T-helper 17 cell (primary cell): ENCODE measurements around the gene RPL11. TPM values are rescaled to one million over a fixed set of nuclear protein-coding genes. Genes with fewer than 3 reads are reported as not detected.

ENCODE experiments used
- ATAC-seq: fragments of 150-1000 bp; cut with Tn5 transposase; 2 replicates; pipeline ENCODE4 v1.10.0; 2021; ENCODE audit warnings: mild to moderate bottlenecking, moderate library complexity
- DNase-seq, 3 donors: peaks; one replicate each; pipeline versions ENCODE4 v3.0.0 to v3.0.0-alpha.2; 2020 to 2021
- H3K9me3 ChIP-seq: one replicate; pipeline ENCODE4 v1.7.0; 2013; ENCODE audit warnings: low read length, mild to moderate bottlenecking; ENCODE audit not compliant: control insufficient read depth, poor library complexity, severe bottlenecking
- H3K27ac Mint-ChIP-seq: one replicate; pipeline ENCODE4 v1.8.0; 2022; ENCODE audit warnings: mild to moderate bottlenecking, moderate library complexity, mixed read lengths
- H3K27me3 Mint-ChIP-seq: one replicate; pipeline ENCODE4 v1.8.0; 2022; ENCODE audit warnings: mixed read lengths
- H3K36me3 Mint-ChIP-seq: one replicate; pipeline ENCODE4 v1.8.0; 2022; ENCODE audit warnings: low read depth, mixed read lengths
- H3K4me1 Mint-ChIP-seq: one replicate; pipeline ENCODE4 v1.8.0; 2022; ENCODE audit warnings: mild to moderate bottlenecking, mixed read lengths
- H3K4me3 Mint-ChIP-seq: one replicate; pipeline ENCODE4 v1.8.0; 2022; ENCODE audit warnings: mild to moderate bottlenecking, moderate library complexity, mixed read lengths
- total RNA-seq, 4 donors: library from RNA in 2 of 4; stranded (reverse) in 2 of 4; gene quantifications; one replicate each; pipeline ENCODE4 v1.2.3 and lab custom pipeline; 2022 to 2026

RPL11 gene
- total RNA-seq, 2 donors from 2014 or later, result 1,753 to 1,861 TPM

GRCh38 chr1:23694371-23694770 lies 2.8 kb downstream of the RPL11 start:
- no peak for DNase-seq
- Mint-ChIP-seq H3K27me3 (no peaks in the 10 kb centered on the region), H3K4me1 (peaks cover 42% of the 10 kb centered on the region), H3K27ac (peak overlapping the region; percentile 94), H3K36me3 (peaks cover 8% of the 10 kb centered on the region), H3K4me3 (peak overlapping the region; percentile 36)
- no peak for ATAC-seq
- H3K9me3 ChIP-seq, result no peaks in the 10 kb centered on the region

GRCh38 chr1:23695667-23696066 lies 4.1 kb downstream of the RPL11 start:
- Mint-ChIP-seq H3K27ac (peak overlapping the region; percentile 51), H3K27me3 (no peaks in the 10 kb centered on the region), H3K36me3 (peaks cover 12% of the 10 kb centered on the region), H3K4me3 (peak overlapping the region; percentile 39), H3K4me1 (peaks cover 44% of the 10 kb centered on the region)
- ATAC-seq (no peak), DNase-seq (no peak)
- H3K9me3 ChIP-seq, result no peaks in the 10 kb centered on the region

- ATAC-seq, result no peak
- H3K9me3 ChIP-seq, result no peaks in the 10 kb centered on the region
- DNase-seq, result no peak
- Mint-ChIP-seq H3K4me1 (peaks cover 48% of the 10 kb centered on the region), H3K27me3 (no peaks in the 10 kb centered on the region), H3K4me3 (no peak overlapping the region), H3K36me3 (peaks cover 12% of the 10 kb centered on the region), H3K27ac (no peak overlapping the region)
These were observed 4.9 kb downstream of the RPL11 start for GRCh38 chr1:23696335-23696989.

- H3K27ac Mint-ChIP-seq, result peak overlapping the region; percentile 69
These were observed 6.9 kb downstream of the RPL11 start for GRCh38 chr1:23698466-23698865.

GRCh38 chr1:23699280-23700179 lies 7.9 kb downstream of the RPL11 start:
- no peaks in the 10 kb centered on the region for H3K27me3 Mint-ChIP-seq
- peak overlapping the region; percentile 39 for H3K4me3 Mint-ChIP-seq
- H3K27ac Mint-ChIP-seq, result no peak overlapping the region
- ATAC-seq (peak; percentile 50), DNase-seq (no peak)
- peaks cover 28% of the 10 kb centered on the region for H3K4me1 Mint-ChIP-seq
- no peaks in the 10 kb centered on the region for H3K9me3 ChIP-seq
- peaks cover 8% of the 10 kb centered on the region for H3K36me3 Mint-ChIP-seq

More at GRCh38 chr1:23698466-23698865, 6.9 kb downstream of the RPL11 start:
- ATAC-seq (no peak), DNase-seq (no peak)
- no peak overlapping the region for H3K4me3 Mint-ChIP-seq
- no peaks in the 10 kb centered on the region for H3K9me3 ChIP-seq
- H3K27me3 Mint-ChIP-seq, result no peaks in the 10 kb centered on the region
- H3K4me1 Mint-ChIP-seq, result peaks cover 38% of the 10 kb centered on the region
- H3K36me3 Mint-ChIP-seq, result peaks cover 12% of the 10 kb centered on the region

GRCh38 chr1:23701310-23701709 lies 9.7 kb downstream of the RPL11 start:
- no peak for ATAC-seq
- H3K27me3 Mint-ChIP-seq, result no peaks in the 10 kb centered on the region
- no peak overlapping the region for H3K27ac Mint-ChIP-seq

GRCh38 chr1:23701996-23702395 lies 10.4 kb downstream of the RPL11 start:
- peaks cover 4% of the 10 kb centered on the region for H3K36me3 Mint-ChIP-seq
- H3K27ac Mint-ChIP-seq, result no peak overlapping the region
- H3K4me3 Mint-ChIP-seq, result no peak overlapping the region
- no peaks in the 10 kb centered on the region for H3K27me3 Mint-ChIP-seq
- no peak for DNase-seq
- H3K4me1 Mint-ChIP-seq, result peaks cover 11% of the 10 kb centered on the region
- no peak for ATAC-seq
- H3K9me3 ChIP-seq, result no peaks in the 10 kb centered on the region

More at GRCh38 chr1:23701310-23701709, 9.7 kb downstream of the RPL11 start:
- Mint-ChIP-seq H3K4me3 (no peak overlapping the region), H3K4me1 (peaks cover 15% of the 10 kb centered on the region), H3K36me3 (peaks cover 4% of the 10 kb centered on the region)
- no peaks in the 10 kb centered on the region for H3K9me3 ChIP-seq
- no peak for DNase-seq

GRCh38 chr1:23704834-23705495 lies 13.4 kb downstream of the RPL11 start:
- ATAC-seq (no peak), DNase-seq (no peak)
- H3K4me1 Mint-ChIP-seq, result peaks cover 25% of the 10 kb centered on the region
- H3K27me3 Mint-ChIP-seq, result no peaks in the 10 kb centered on the region
- no peak overlapping the region for H3K27ac Mint-ChIP-seq
- no peaks in the 10 kb centered on the region for H3K9me3 ChIP-seq
- H3K36me3 Mint-ChIP-seq, result peaks cover 2% of the 10 kb centered on the region
- H3K4me3 Mint-ChIP-seq, result no peak overlapping the region

GRCh38 chr1:23709229-23709628 lies 17.6 kb downstream of the RPL11 start:
- no peaks in the 10 kb centered on the region for H3K27me3 Mint-ChIP-seq
- DNase-seq (no peak), ATAC-seq (no peak)

GRCh38 chr1:23718482-23718881 lies 26.9 kb downstream of the RPL11 start:
- no peak for ATAC-seq
- Mint-ChIP-seq H3K4me1 (peaks cover 21% of the 10 kb centered on the region), H3K36me3 (no peaks in the 10 kb centered on the region), H3K27ac (no peak overlapping the region), H3K27me3 (no peaks in the 10 kb centered on the region), H3K4me3 (no peak overlapping the region)
- DNase-seq, result no peak
- no peaks in the 10 kb centered on the region for H3K9me3 ChIP-seq

More at GRCh38 chr1:23709229-23709628, 17.6 kb downstream of the RPL11 start:
- no peaks in the 10 kb centered on the region for H3K36me3 Mint-ChIP-seq
- no peak overlapping the region for H3K4me3 Mint-ChIP-seq
- H3K9me3 ChIP-seq, result no peaks in the 10 kb centered on the region
- H3K27ac Mint-ChIP-seq, result peak overlapping the region; percentile 75
- H3K4me1 Mint-ChIP-seq, result peaks cover 21% of the 10 kb centered on the region

GRCh38 chr1:23719162-23719820 lies 27.7 kb downstream of the RPL11 start:
- ATAC-seq (no peak), DNase-seq (no peak)
- H3K27me3 Mint-ChIP-seq, result no peaks in the 10 kb centered on the region
- peak overlapping the region; percentile 94 for H3K27ac Mint-ChIP-seq
- peaks cover 21% of the 10 kb centered on the region for H3K4me1 Mint-ChIP-seq
- no peaks in the 10 kb centered on the region for H3K9me3 ChIP-seq
- no peaks in the 10 kb centered on the region for H3K36me3 Mint-ChIP-seq
- no peak overlapping the region for H3K4me3 Mint-ChIP-seq

GRCh38 chr1:23720256-23720995 lies 28.8 kb downstream of the RPL11 start:
- peak overlapping the region; percentile 94 for H3K27ac Mint-ChIP-seq
- no peaks in the 10 kb centered on the region for H3K27me3 Mint-ChIP-seq
- DNase-seq (peak in 1 of 3 donors; percentile 8), ATAC-seq (peak; percentile 90)
- H3K4me3 Mint-ChIP-seq, result peak overlapping the region; percentile 64
- H3K4me1 Mint-ChIP-seq, result peaks cover 21% of the 10 kb centered on the region
- H3K36me3 Mint-ChIP-seq, result no peaks in the 10 kb centered on the region
- no peaks in the 10 kb centered on the region for H3K9me3 ChIP-seq
